Measurements from ENCODE around the gene CACNA1B.
"Not testable (repeated sequence)": the region's sequence is repeated elsewhere in the genome, so short reads cannot be mapped to it uniquely, and the experiment has no call there.

CACNA1B gene

GRCh38 chr9:137877506-137878122 is at the start of gene CACNA1B:
CACNA1B (plus strand) TSS chr9:137877782; CDS start chr9:137877934, 152 bp downstream.
- not testable (repeated sequence) for DNase-seq (ENCODE audit: low read depth)

GRCh38 chr9:137827908-137828526 is 49.6 kb upstream of the CACNA1B start:
- no peak for DNase-seq (ENCODE audit: low read depth)

GRCh38 chr9:137828527-137829259 is 48.9 kb upstream of the CACNA1B start:
- DNase-seq (ENCODE audit: low read depth): no peak

- DNase-seq (ENCODE audit: low read depth): no peak
Observed at GRCh38 chr9:137829260-137829996, 48.2 kb upstream of the CACNA1B start.

GRCh38 chr9:137832191-137832700 is 45.3 kb upstream of the CACNA1B start:
- no peak for DNase-seq (ENCODE audit: low read depth)

- no peak for DNase-seq (ENCODE audit: low read depth)
Observed at GRCh38 chr9:137832830-137833590, 44.6 kb upstream of the CACNA1B start.

- DNase-seq (ENCODE audit: low read depth): no peak
Observed at GRCh38 chr9:137833721-137834613, 43.6 kb upstream of the CACNA1B start.

GRCh38 chr9:137834846-137835546 is 42.6 kb upstream of the CACNA1B start:
- DNase-seq (ENCODE audit: low read depth): no peak

- DNase-seq (ENCODE audit: low read depth): no peak
Observed at GRCh38 chr9:137836151-137836830, 41.3 kb upstream of the CACNA1B start.

GRCh38 chr9:137836831-137837241 is 40.7 kb upstream of the CACNA1B start:
- no peak for DNase-seq (ENCODE audit: low read depth)

- DNase-seq (ENCODE audit: low read depth): no peak
Observed at GRCh38 chr9:137837345-137838278, 40.0 kb upstream of the CACNA1B start.

GRCh38 chr9:137838576-137838975 is 39.0 kb upstream of the CACNA1B start:
- no peak for DNase-seq (ENCODE audit: low read depth)

GRCh38 chr9:137843355-137843754 is 34.2 kb upstream of the CACNA1B start:
- DNase-seq (ENCODE audit: low read depth): no peak

GRCh38 chr9:137851516-137852267 is 25.9 kb upstream of the CACNA1B start:
- no peak for DNase-seq (ENCODE audit: low read depth)

GRCh38 chr9:137853392-137853995 is 24.1 kb upstream of the CACNA1B start:
- no peak for DNase-seq (ENCODE audit: low read depth)

- DNase-seq (ENCODE audit: low read depth): no peak
Observed at GRCh38 chr9:137860361-137860760, 17.2 kb upstream of the CACNA1B start.

GRCh38 chr9:137865581-137866145 is 11.9 kb upstream of the CACNA1B start:
- no peak for DNase-seq (ENCODE audit: low read depth)

All from stromal cell of bone marrow (primary cell).